Stimulated activated CD4-positive, alpha-beta T cell treated with anti-CD3 and anti-CD28 coated beads, Interleukin-15, amount 100 ng/mL, for 24 hours (primary cell): ENCODE results near the gene EGLN3.

Experiments
- DNase-seq: peaks from one replicate; pipeline ENCODE4 v3.0.0-alpha.2; 2020

The EGLN3 gene

DNA sequence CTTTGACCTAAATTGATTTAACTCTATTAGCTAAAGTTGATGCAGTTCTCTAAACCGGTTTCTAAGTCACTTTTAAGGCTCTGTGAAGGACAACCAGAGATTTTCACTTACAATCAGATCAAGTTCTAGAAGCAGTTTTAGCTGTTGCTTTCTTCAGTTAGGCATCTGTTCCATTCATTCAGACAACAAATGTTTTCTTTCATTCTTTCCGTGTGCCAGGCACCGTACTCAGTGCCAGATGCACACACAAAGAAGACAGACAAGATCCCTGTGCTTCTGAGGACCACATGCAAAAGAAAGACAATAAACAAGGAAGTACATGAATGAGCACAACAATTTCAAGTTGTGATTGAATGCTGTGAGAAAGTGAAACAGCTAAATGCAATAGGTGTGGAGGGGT lies 11.1 kb upstream of the EGLN3 start:
- DNase-seq = no peak

GRCh38 chr14:33959692-33960151 lies 8.8 kb upstream of the EGLN3 start:
- no peak for DNase-seq

GRCh38 chr14:33958605-33959226 lies 7.8 kb upstream of the EGLN3 start:
- DNase-seq = no peak

GRCh38 chr14:33957993-33958392 lies 7.1 kb upstream of the EGLN3 start:
- no peak for DNase-seq

GRCh38 chr14:33957299-33957698 lies 6.4 kb upstream of the EGLN3 start:
- DNase-seq = no peak

GRCh38 chr14:33956640-33957039 lies 5.8 kb upstream of the EGLN3 start:
- DNase-seq = no peak

DNA sequence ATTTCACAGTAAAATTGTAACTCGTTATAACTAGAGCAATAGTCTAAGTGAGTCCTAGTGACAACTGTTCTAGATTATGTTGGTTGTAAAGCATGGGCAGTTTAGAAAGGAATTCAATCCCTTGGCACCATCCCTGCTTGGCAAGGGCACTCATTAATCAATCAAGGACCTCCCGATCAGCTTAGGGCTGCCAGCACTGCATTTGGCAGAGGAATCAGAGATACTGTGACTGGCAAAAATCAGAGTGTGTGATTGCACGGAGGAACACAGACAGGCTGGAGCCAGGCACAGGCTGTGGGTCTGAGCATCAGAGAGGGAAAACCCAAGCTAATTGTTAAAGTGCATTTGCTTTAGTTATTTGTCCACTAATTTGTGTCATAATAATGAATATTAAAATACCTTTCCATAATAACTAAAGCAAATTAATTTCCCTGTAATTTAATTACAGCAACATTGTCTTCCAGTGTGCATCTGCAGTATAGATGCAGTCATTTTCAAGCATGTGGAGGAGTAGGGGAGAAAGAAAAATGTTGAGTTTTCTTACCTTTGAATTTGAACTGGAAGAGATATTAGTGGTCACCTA lies 3.2 kb upstream of the EGLN3 start:
- DNase-seq = no peak

DNA sequence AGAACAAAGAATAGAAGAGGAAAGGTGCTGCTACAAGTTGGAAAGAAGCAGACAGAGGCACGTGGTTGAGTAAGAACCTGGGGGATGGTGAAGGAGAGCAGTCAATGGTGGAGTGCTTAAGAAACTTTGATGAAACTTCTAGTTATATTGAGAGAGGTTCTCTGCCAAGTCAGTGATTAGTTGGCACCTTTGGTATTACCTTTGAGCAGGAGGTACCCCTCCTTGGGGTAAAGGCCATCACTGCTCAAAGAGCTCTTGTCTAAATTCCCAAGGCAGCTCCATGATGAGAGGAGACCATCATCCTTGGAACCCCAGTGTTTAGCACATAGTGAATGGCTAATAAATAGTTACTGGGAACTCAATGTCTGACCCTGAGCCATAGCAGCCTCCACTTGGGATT lies 1.7 kb upstream of the EGLN3 start:
- no peak for DNase-seq

GRCh38 chr14:33951183-33951840 lies 438 bp upstream of the EGLN3 start:
- no peak for DNase-seq

DNA sequence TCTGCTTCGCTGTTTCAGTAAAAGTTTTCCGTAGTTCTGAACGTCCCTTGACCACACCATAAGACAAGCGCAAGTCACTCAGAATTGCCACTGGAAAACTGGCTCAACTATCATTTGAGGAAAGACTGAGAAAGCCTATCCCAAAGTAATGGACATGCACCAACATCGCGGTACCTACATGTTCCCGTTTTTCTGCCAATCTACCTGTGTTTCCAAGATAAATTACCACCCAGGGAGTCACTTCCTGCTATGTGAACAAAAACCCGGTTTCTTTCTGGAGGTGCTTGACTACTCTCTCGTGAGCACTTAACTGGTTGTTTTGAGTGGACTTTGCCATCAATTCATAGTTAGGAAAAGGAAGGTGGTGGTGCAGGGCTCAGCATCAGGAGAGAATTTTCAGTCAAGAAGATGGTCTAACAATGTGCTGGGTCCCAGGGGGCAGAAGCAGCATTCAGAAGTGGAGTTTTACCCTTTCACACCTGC lies 1.4 kb downstream of the EGLN3 start:
- DNase-seq = no peak

DNA sequence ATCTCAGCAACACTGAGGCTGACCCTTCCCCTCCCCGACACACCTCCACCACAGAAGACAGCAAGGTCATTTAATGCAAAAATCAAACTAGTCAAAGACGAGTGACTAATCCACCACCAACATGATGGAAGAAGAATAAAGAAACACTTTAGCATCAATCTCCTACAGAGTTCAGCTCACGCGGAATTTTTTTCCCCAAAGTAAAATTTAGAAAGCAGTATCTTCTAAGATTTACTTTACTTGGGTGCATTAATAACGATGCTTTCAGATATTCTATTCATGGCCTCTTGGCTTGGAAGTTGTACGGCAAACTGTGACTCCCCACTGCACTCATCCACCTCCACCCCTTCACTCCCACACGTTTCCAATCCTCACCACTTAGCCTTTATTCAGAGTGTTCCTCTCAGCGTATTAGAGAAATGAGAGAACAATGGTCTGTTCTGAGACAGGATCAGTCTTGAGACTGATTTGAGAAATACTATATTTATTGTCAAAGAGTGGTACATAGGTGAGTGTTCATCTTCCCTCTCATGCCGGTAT lies 1.9 kb downstream of the EGLN3 start:
- no peak for DNase-seq

- no peak for DNase-seq
These were observed 2.6 kb downstream of the EGLN3 start for GRCh38 chr14:33948145-33948868.

GRCh38 chr14:33946679-33947476 lies 4.0 kb downstream of the EGLN3 start:
- no peak for DNase-seq

DNA sequence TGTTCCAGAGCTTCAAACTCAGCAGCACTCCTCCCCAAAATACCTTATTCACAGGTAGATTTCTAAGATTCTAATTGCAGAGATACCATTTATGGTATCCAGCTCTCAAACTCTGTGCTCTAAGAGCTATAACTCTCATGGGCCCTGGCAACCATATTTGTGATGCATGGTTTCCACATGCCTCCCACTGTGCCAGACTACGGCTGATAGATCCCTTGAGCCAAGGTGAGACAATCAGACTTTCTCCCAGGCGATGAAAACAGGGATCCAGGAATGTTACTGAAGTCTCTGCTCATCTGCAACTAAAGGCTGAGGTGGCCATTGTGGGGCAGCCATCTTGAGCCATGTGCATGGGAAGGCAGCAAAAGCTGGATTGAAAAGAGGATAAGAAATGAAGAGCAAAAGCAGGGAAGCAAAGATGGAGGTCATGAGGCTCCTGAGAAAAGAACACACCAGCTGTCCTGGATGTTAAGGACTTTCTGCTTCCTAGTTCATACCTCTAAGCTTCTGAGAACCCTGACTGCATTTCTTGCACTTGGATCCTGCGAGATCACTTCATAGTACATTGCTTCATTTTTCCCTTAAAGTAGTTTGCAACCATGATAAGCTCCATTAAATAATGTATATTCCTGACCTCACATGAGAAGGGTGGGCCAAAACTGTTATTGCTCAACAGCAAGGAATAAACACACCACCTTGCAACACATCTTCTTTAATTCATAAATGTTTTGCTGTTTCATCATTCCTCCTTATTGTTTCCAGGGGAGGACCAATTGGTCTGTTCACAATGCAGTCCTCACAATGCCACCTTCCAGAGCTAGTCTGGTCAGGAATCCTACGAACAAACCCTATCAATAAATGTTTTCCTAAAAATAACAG lies 5.4 kb downstream of the EGLN3 start:
- DNase-seq = no peak

GRCh38 chr14:33943096-33943883 lies 7.6 kb downstream of the EGLN3 start:
- DNase-seq = no peak

- no peak for DNase-seq
These were observed 9.2 kb downstream of the EGLN3 start for GRCh38 chr14:33941718-33942117.

- no peak for DNase-seq
These were observed 10.3 kb downstream of the EGLN3 start for GRCh38 chr14:33940561-33941011.

DNA sequence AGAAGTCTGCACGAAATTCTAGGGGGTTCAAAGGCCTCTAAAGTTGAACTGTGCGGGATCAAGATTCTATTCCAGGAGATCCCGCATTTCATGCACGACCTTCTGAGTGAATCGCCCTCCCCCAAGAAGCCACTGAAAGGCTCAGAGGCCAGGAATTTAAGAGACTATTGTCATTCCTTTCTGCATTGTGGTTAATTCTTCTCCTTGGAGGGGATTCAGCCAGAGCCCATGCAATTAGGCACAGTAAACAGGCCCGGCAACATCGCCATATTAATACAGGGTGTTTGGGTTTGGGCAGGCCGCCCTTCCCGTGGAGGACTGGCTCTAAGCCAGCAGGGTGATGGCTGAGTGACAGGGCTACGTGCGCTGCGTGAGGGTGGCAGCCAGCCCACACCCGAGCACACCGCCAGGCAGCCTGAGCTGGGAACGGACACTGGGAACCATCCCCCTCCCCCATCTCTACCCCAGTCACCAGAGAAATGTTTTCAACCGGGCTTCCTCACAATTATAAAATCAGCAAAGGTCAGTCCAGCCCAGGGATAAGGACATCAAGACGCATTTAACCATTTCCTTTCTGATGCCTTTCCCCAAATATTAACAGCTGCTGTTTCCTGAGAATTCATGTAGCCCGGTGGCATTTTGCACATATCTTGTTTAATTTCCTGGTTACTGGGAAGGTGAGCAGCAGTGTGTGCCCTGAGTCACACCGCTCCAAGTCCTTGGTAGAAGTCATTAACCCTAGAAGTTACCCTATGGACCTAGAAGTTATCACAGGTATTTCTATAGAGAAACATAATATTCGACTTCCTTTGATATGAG lies 12.5 kb downstream of the EGLN3 start:
- no peak for DNase-seq

GRCh38 chr14:33936391-33936790 lies 14.5 kb downstream of the EGLN3 start:
- no peak for DNase-seq

GRCh38 chr14:33934938-33935337 lies 15.9 kb downstream of the EGLN3 start:
- no peak for DNase-seq
